Central memory CD4-positive, alpha-beta T cell (primary cell): Measurements from ENCODE around the gene IL12RB2.

Experiments
- DNase-seq: peaks from one replicate; pipeline ENCODE4 v3.0.0; 2022

Gene IL12RB2

GRCh38 chr1:67348586-67349252, 41.0 kb downstream of the IL12RB2 start:
- DNase-seq, result no peak

GRCh38 chr1:67350783-67351182, 43.1 kb downstream of the IL12RB2 start:
- no peak for DNase-seq

GRCh38 chr1:67352211-67352610, 44.5 kb downstream of the IL12RB2 start:
- DNase-seq, result no peak

- no peak for DNase-seq
Measured at GRCh38 chr1:67355745-67356424, 48.2 kb downstream of the IL12RB2 start.

- DNase-seq, result no peak
Measured at GRCh38 chr1:67359592-67359991, 51.9 kb downstream of the IL12RB2 start.

- no peak for DNase-seq
Measured at GRCh38 chr1:67361641-67362040, 54.0 kb downstream of the IL12RB2 start.

GRCh38 chr1:67367370-67368045, 59.8 kb downstream of the IL12RB2 start:
- no peak for DNase-seq

- DNase-seq, result no peak
Measured at GRCh38 chr1:67368046-67368514, 60.4 kb downstream of the IL12RB2 start.

GRCh38 chr1:67371043-67371442, 63.4 kb downstream of the IL12RB2 start:
- DNase-seq, result no peak

- DNase-seq, result no peak
Measured at GRCh38 chr1:67371681-67372080, 64.0 kb downstream of the IL12RB2 start.

- DNase-seq, result no peak
Measured at GRCh38 chr1:67372136-67372535, 64.5 kb downstream of the IL12RB2 start.

GRCh38 chr1:67372898-67373297, 65.2 kb downstream of the IL12RB2 start:
- DNase-seq, result no peak

GRCh38 chr1:67376381-67376780, 68.7 kb downstream of the IL12RB2 start:
- no peak for DNase-seq

- no peak for DNase-seq
Measured at GRCh38 chr1:67377253-67377652, 69.6 kb downstream of the IL12RB2 start.

- no peak for DNase-seq
Measured at GRCh38 chr1:67381154-67381553, 73.5 kb downstream of the IL12RB2 start.

GRCh38 chr1:67382292-67382691, 74.6 kb downstream of the IL12RB2 start:
- no peak for DNase-seq

GRCh38 chr1:67383999-67384638, 76.4 kb downstream of the IL12RB2 start:
- no peak for DNase-seq

- DNase-seq, result no peak
Measured at GRCh38 chr1:67390041-67390887, 82.6 kb downstream of the IL12RB2 start.

- DNase-seq, result no peak
Measured at GRCh38 chr1:67393240-67393639, 85.6 kb downstream of the IL12RB2 start.

- DNase-seq, result no peak
Measured at GRCh38 chr1:67393737-67394136, 86.1 kb downstream of the IL12RB2 start.

GRCh38 chr1:67394548-67394947, 86.9 kb downstream of the IL12RB2 start:
- DNase-seq, result no peak

GRCh38 chr1:67399199-67399993, 91.7 kb downstream of the IL12RB2 start:
- DNase-seq, result no peak
